GM23248 (cell line): ENCODE measurements around the gene HEXIM2. TPM values are rescaled to one million over a fixed set of nuclear protein-coding genes. Genes with fewer than 3 reads are reported as not detected.

ENCODE experiments used
- DNase-seq: peaks from one replicate; pipeline ENCODE4 v3.0.0-alpha.2; 2015
- H2AFZ ChIP-seq: fragments of 200-600 bp; sonication (generic); 2 replicates; pipeline ENCODE4 v1.6.1; 2016; ENCODE audit warnings: antibody characterized with exemption
- H3F3A ChIP-seq: fragments of 200-600 bp; sonication (generic); 2 replicates; pipeline ENCODE4 v1.6.1; 2016; ENCODE audit warnings: mild to moderate bottlenecking, antibody characterized with exemption, mixed run types; ENCODE audit not compliant: insufficient read depth
- H3K27ac ChIP-seq: fragments of 200-600 bp; sonication (generic); 2 replicates; pipeline ENCODE4 v1.5.1; 2016; ENCODE audit warnings: mild to moderate bottlenecking
- H3K27me3 ChIP-seq: fragments of 200-600 bp; sonication (generic); replicated peaks from 2 replicates; pipeline ENCODE4 v1.6.1; 2016; ENCODE audit warnings: mild to moderate bottlenecking; ENCODE audit not compliant: insufficient read depth
- H3K36me3 ChIP-seq: fragments of 200-600 bp; sonication (generic); 2 replicates; pipeline ENCODE4 v1.6.1; 2016; ENCODE audit warnings: low read depth, mild to moderate bottlenecking
- H3K4me1 ChIP-seq: fragments of 200-600 bp; sonication (generic); 2 replicates; pipeline ENCODE4 v1.6.1; 2016; ENCODE audit warnings: mild to moderate bottlenecking; ENCODE audit not compliant: insufficient read depth
- H3K4me2 ChIP-seq: fragments of 200-600 bp; sonication (generic); one replicate; pipeline ENCODE4 v1.6.1; 2016; ENCODE audit warnings: mild to moderate bottlenecking; ENCODE audit not compliant: unreplicated experiment
- H3K4me3 ChIP-seq: fragments of 200-600 bp; sonication (generic); 2 replicates; pipeline ENCODE4 v1.5.1; 2016; ENCODE audit warnings: mild to moderate bottlenecking
- H3K79me2 ChIP-seq: fragments of 200-600 bp; sonication (generic); 2 replicates; pipeline ENCODE4 v1.6.1; 2016; ENCODE audit warnings: mild to moderate bottlenecking; ENCODE audit not compliant: insufficient read depth
- H3K9ac ChIP-seq: fragments of 200-600 bp; sonication (generic); 2 replicates; pipeline ENCODE4 v1.6.1; 2016; ENCODE audit warnings: mild to moderate bottlenecking
- H3K9me2 ChIP-seq: fragments of 200-600 bp; sonication (generic); 2 replicates; pipeline ENCODE4 v1.6.1; 2016; ENCODE audit warnings: mixed run types, mild to moderate bottlenecking, moderate library complexity; ENCODE audit not compliant: insufficient read depth
- H3K9me3 ChIP-seq: fragments of 200-600 bp; sonication (generic); one replicate; pipeline ENCODE4 v1.6.1; 2017; ENCODE audit warnings: low read depth
- H4K20me1 ChIP-seq: fragments of 200-600 bp; sonication (generic); 2 replicates; pipeline ENCODE4 v1.6.0; 2016; ENCODE audit not compliant: insufficient read depth
- EZH2 ChIP-seq: fragments of 200-600 bp; sonication (generic); IDR thresholded peaks from 2 replicates; pipeline ENCODE4 v1.6.1; 2018; ENCODE audit warnings: antibody characterized with exemption, mild to moderate bottlenecking; ENCODE audit not compliant: insufficient read depth, poor library complexity, severe bottlenecking
- EZH2phosphoT487 ChIP-seq: fragments of 200-600 bp; sonication (generic); IDR thresholded peaks from 2 replicates; pipeline ENCODE4 v1.6.1; 2018; ENCODE audit warnings: antibody characterized with exemption, moderate library complexity, mild to moderate bottlenecking, low read depth; ENCODE audit not compliant: insufficient read depth
- WGBS, 2 experiments: methylation state at CpG; one replicate each; pipeline ENCODE4 v1.1.6; 2015 to 2017; ENCODE audit warnings: low lambda C conversion rate in 2 of 2, low coverage in 1 of 2; ENCODE audit errors: missing lambda C conversion rate in 2 of 2; 5-methylcytosine and 5-hydroxymethylcytosine counted together
- in situ Hi-C: fragments of 300-500 bp; cut with MboI; formaldehyde crosslinking; loops from 2 replicates; pipeline ENCODE4 v1.15.0; 2020
- polyA plus RNA-seq: library from polyadenylated mRNA; unstranded; fragments of >200 nt; fragmentation: Nextera tagmentation; extraction: Ambion mirVana; gene quantifications from 2 replicates; pipeline ENCODE4 v1.2.1, GENCODE V29; 2016
- total RNA-seq: library from RNA; depleted of rRNA; stranded (reverse); fragments of >200 nt; shearing (Covaris generic); gene quantifications from 2 replicates; pipeline ENCODE4 v1.2.3, GENCODE V29; 2014

The HEXIM2 gene
- total and polyA plus RNA-seq, 2 experiments from 2014 or later, result 4.8 to 8.6 TPM

GRCh38 chr17:45195424-45195823, 33.7 kb downstream of the HEXIM2 start:
- H3K4me3 ChIP-seq, result no peak overlapping the region
- in situ Hi-C loops, result loop anchor here (5.0 kb wide), 1 partner anchor 58 kb away; the partner anchor contains the start of gene ACBD4
- peaks cover 5% of the 10 kb centered on the region; the same call in 1 of the 2 replicates for H3K4me1 ChIP-seq
- no peaks in the 10 kb centered on the region for H3K9me3 ChIP-seq
- H3K4me2 ChIP-seq, result no peak overlapping the region
- H3K27ac ChIP-seq, result no peak overlapping the region
- H3K36me3 ChIP-seq, result no peaks in the 10 kb centered on the region
- H3K79me2 ChIP-seq, result no peaks in the 10 kb centered on the region
- H4K20me1 ChIP-seq, result no peaks in the 10 kb centered on the region
- no peak overlapping the region for H2AFZ ChIP-seq
- H3F3A ChIP-seq, result no peaks in the 10 kb centered on the region
- no peaks in the 10 kb centered on the region for H3K27me3 ChIP-seq
- no peak for TF ChIP-seq EZH2
- TF ChIP-seq EZH2phosphoT487, result no peak
- H3K9me2 ChIP-seq, result no peaks in the 10 kb centered on the region
- H3K9ac ChIP-seq, result no peak overlapping the region
- no peak for DNase-seq

- in situ Hi-C loops, result loop anchor here (5.0 kb wide), 1 partner anchor 60 kb away; the partner anchor contains the start of gene ACBD4
- WGBS, 2 experiments, result 81 to 83% methylated on average over 6 of the region's 6 CpGs
- H3K9me2 ChIP-seq, result no peaks in the 10 kb centered on the region
- peak overlapping the region; percentile 73 for H2AFZ ChIP-seq
- H3K9ac ChIP-seq, result peak overlapping the region; percentile 33
- no peaks in the 10 kb centered on the region for H4K20me1 ChIP-seq
- peaks cover 5% of the 10 kb centered on the region; the same call in 1 of the 2 replicates for H3K4me1 ChIP-seq
- H3K4me3 ChIP-seq, result no peak overlapping the region
- H3K27me3 ChIP-seq, result no peaks in the 10 kb centered on the region
- no peak overlapping the region for H3K27ac ChIP-seq
- TF ChIP-seq EZH2phosphoT487 (no peak), EZH2 (no peak)
- H3K36me3 ChIP-seq, result no peaks in the 10 kb centered on the region
- H3K79me2 ChIP-seq, result no peaks in the 10 kb centered on the region
- peak overlapping the region; percentile 55 for H3K4me2 ChIP-seq
- no peak for DNase-seq
- no peaks in the 10 kb centered on the region for H3K9me3 ChIP-seq
- no peaks in the 10 kb centered on the region for H3F3A ChIP-seq
These were observed 35.4 kb downstream of the HEXIM2 start for GRCh38 chr17:45197108-45197507.

GRCh38 chr17:45197555-45198334, 36.1 kb downstream of the HEXIM2 start:
- no peak overlapping the region for H3K27ac ChIP-seq
- H3K4me3 ChIP-seq, result no peak overlapping the region
- H3K27me3 ChIP-seq, result no peaks in the 10 kb centered on the region
- H3K9ac ChIP-seq, result peak overlapping the region; percentile 33
- H4K20me1 ChIP-seq, result no peaks in the 10 kb centered on the region
- peak; percentile 93 for DNase-seq
- WGBS, 2 experiments, result 0 to 3% methylated on average over 16 of the region's 16 CpGs
- H3K9me2 ChIP-seq, result no peaks in the 10 kb centered on the region
- peaks cover 5% of the 10 kb centered on the region; the same call in 1 of the 2 replicates for H3K4me1 ChIP-seq
- H3F3A ChIP-seq, result no peaks in the 10 kb centered on the region
- no peaks in the 10 kb centered on the region for H3K9me3 ChIP-seq
- H3K79me2 ChIP-seq, result no peaks in the 10 kb centered on the region
- TF ChIP-seq EZH2, result no peak
- H2AFZ ChIP-seq, result peak overlapping the region; percentile 73
- no peaks in the 10 kb centered on the region for H3K36me3 ChIP-seq
- in situ Hi-C loops, result loop anchor here (5.0 kb wide), 1 partner anchor 60 kb away; the partner anchor contains the start of gene ACBD4
- H3K4me2 ChIP-seq, result peak overlapping the region; percentile 57

GRCh38 chr17:45200701-45201100, 39.0 kb downstream of the HEXIM2 start:
- no peaks in the 10 kb centered on the region for H3F3A ChIP-seq
- in situ Hi-C loops, result no loop called here
- no peak for DNase-seq
- H2AFZ ChIP-seq, result no peak overlapping the region
- H3K27ac ChIP-seq, result no peak overlapping the region
- H3K4me1 ChIP-seq, result peaks cover 5% of the 10 kb centered on the region; the same call in 1 of the 2 replicates
- no peaks in the 10 kb centered on the region for H3K9me2 ChIP-seq
- no peaks in the 10 kb centered on the region for H3K79me2 ChIP-seq
- no peaks in the 10 kb centered on the region for H4K20me1 ChIP-seq
- no peaks in the 10 kb centered on the region for H3K27me3 ChIP-seq
- H3K4me3 ChIP-seq, result no peak overlapping the region
- H3K9me3 ChIP-seq, result no peaks in the 10 kb centered on the region
- H3K36me3 ChIP-seq, result no peaks in the 10 kb centered on the region
- no peak overlapping the region for H3K9ac ChIP-seq
- no peak overlapping the region for H3K4me2 ChIP-seq
- 80 to 82% methylated on average over 9 of the region's 9 CpGs for WGBS, 2 experiments
- TF ChIP-seq EZH2 (no peak), EZH2phosphoT487 (no peak)
